Naive thymus-derived CD4-positive, alpha-beta T cell (primary cell): Measurements from ENCODE around the gene TCF7L2. TPM values are rescaled to one million over a fixed set of nuclear protein-coding genes. Genes with fewer than 3 reads are reported as not detected.

Experiments
- ATAC-seq: fragments of 150-1000 bp; cut with Tn5 transposase; 2 replicates; pipeline ENCODE4 v1.10.0; 2021; ENCODE audit warnings: mild to moderate bottlenecking, moderate library complexity
- CTCF ChIA-PET: fragments of 350-600 bp; sonication (Branson Sonifier 250); formaldehyde crosslinking; loops from one replicate; lab custom pipeline; 2021; ENCODE audit warnings: antibody characterized with exemption; lab: Charles Lee
- POLR2A ChIA-PET: fragments of 350-600 bp; sonication (Branson Sonifier 250); formaldehyde crosslinking; loops from one replicate; lab custom pipeline; 2021; ENCODE audit warnings: antibody characterized with exemption, inconsistent platforms; lab: Charles Lee
- DNase-seq, 9 donors: peaks; one replicate each; pipeline versions ENCODE4 v3.0.0 to v3.0.0-alpha.2; 2020 to 2022; ENCODE audit warnings: mixed read lengths in 1 of 9
- H3K27ac ChIP-seq: one replicate; pipeline ENCODE4 v1.7.0; 2013; ENCODE audit warnings: mild to moderate bottlenecking, low read depth, low read length, moderate library complexity
- H3K27me3 ChIP-seq, 2 donors: one replicate each; pipeline ENCODE4 v1.7.0; 2013; ENCODE audit warnings: low read length in 2 of 2, mild to moderate bottlenecking in 2 of 2, moderate library complexity in 2 of 2; ENCODE audit not compliant: control insufficient read depth in 2 of 2, insufficient read depth in 2 of 2
- H3K36me3 ChIP-seq, 3 experiments: 1 replicate in 2 of 3; 2 replicates in 1 of 3; pipeline ENCODE4 v1.7.0; 2013; ENCODE audit warnings: low read length in 3 of 3, mild to moderate bottlenecking in 3 of 3, moderate library complexity in 1 of 3; ENCODE audit not compliant: insufficient read depth in 3 of 3, control insufficient read depth in 2 of 3
- H3K4me1 ChIP-seq, 2 donors: one replicate each; pipeline ENCODE4 v1.7.0; 2013; ENCODE audit warnings: low read length in 2 of 2, mild to moderate bottlenecking in 2 of 2, moderate library complexity in 1 of 2; ENCODE audit not compliant: control insufficient read depth in 2 of 2, insufficient read depth in 2 of 2
- H3K4me3 ChIP-seq: 2 replicates; pipeline ENCODE4 v1.7.0; 2013; ENCODE audit warnings: mild to moderate bottlenecking, low read length
- H3K9me3 ChIP-seq, 3 experiments: 1 replicate in 2 of 3; 2 replicates in 1 of 3; pipeline ENCODE4 v1.7.0; 2013; ENCODE audit warnings: low read length in 3 of 3; ENCODE audit not compliant: control insufficient read depth in 2 of 3
- H3K27ac Mint-ChIP-seq, 9 donors: one replicate each; pipeline ENCODE4 v1.8.0; 2020 to 2022; ENCODE audit warnings: mixed read lengths in 9 of 9, mild to moderate bottlenecking in 8 of 9, moderate library complexity in 5 of 9, inconsistent platforms in 2 of 9
- H3K27me3 Mint-ChIP-seq, 5 donors: one replicate each; pipeline ENCODE4 v1.8.0; 2021 to 2022; ENCODE audit warnings: mixed read lengths in 5 of 5, mild to moderate bottlenecking in 1 of 5
- H3K36me3 Mint-ChIP-seq, 5 donors: one replicate each; pipeline ENCODE4 v1.8.0; 2020 to 2022; ENCODE audit warnings: mixed read lengths in 5 of 5, mild to moderate bottlenecking in 3 of 5, inconsistent platforms in 1 of 5
- H3K4me1 Mint-ChIP-seq, 7 donors: one replicate each; pipeline ENCODE4 v1.8.0; 2020 to 2022; ENCODE audit warnings: mixed read lengths in 7 of 7, mild to moderate bottlenecking in 3 of 7, inconsistent platforms in 1 of 7
- H3K4me3 Mint-ChIP-seq, 10 donors: one replicate each; pipeline ENCODE4 v1.8.0; 2020 to 2022; ENCODE audit warnings: mild to moderate bottlenecking in 10 of 10, mixed read lengths in 10 of 10, moderate library complexity in 6 of 10, inconsistent platforms in 2 of 10
- H3K9me3 Mint-ChIP-seq, 11 donors: one replicate each; pipeline ENCODE4 v1.8.0; 2020 to 2022; ENCODE audit warnings: mixed read lengths in 11 of 11, mild to moderate bottlenecking in 4 of 11, inconsistent platforms in 1 of 11, moderate library complexity in 1 of 11
- intact Hi-C, 2 donors: fragments of 100-400 bp; cut with micrococcal nuclease; formaldehyde crosslinking; loops; one replicate each; pipeline ENCODE4 v1.15.1; 2023
- polyA plus RNA-seq, 2 donors: library from polyadenylated mRNA; unstranded; fragments of 300-500 nt; fragmentation: Illumina TruSeq; gene quantifications; one replicate each; pipeline ENCODE4 v1.2.3, GENCODE V29; 2021
- total RNA-seq, 6 experiments: library from RNA in 5 of 6; stranded (reverse) in 5 of 6; gene quantifications; 1 replicate in 5 of 6; 2 replicates in 1 of 6; pipeline ENCODE4 v1.2.3 and lab custom pipeline; 2021 to 2026

TCF7L2 gene
- total and polyA plus RNA-seq, 7 experiments from 2014 or later: 0.39 to 31.4 (median 3.1) TPM

- Mint-ChIP-seq H3K36me3 (peaks cover 0 to 5% (median 4%) of the 10 kb centered on the region in 5 donors), H3K9me3 (no peaks in the 10 kb centered on the region), H3K27me3 (peaks cover 0 to 13% (median 5%) of the 10 kb centered on the region in 5 donors), H3K4me3 (no peak overlapping the region), H3K27ac (no peak overlapping the region), H3K4me1 (peaks cover 0 to 4% (median 0%) of the 10 kb centered on the region in 7 donors)
- no peaks in the 10 kb centered on the region for H3K4me1 ChIP-seq
- no peak for DNase-seq
- intact Hi-C loops: no loop called here
- H3K4me3 ChIP-seq: no peak overlapping the region
- H3K9me3 ChIP-seq: no peaks in the 10 kb centered on the region
- H3K27me3 ChIP-seq: no peaks in the 10 kb centered on the region
- H3K27ac ChIP-seq: no peak overlapping the region
- ChIA-PET CTCF (no interaction called here), POLR2A (no interaction called here)
- no peak for ATAC-seq
- no peaks in the 10 kb centered on the region for H3K36me3 ChIP-seq
Measured at GRCh38 chr10:113041841-113042750, 92.0 kb downstream of the TCF7L2 start.

GRCh38 chr10:113042868-113043267 lies 92.8 kb downstream of the TCF7L2 start:
- Mint-ChIP-seq H3K36me3 (peaks cover 0 to 5% (median 4%) of the 10 kb centered on the region in 5 donors), H3K9me3 (no peaks in the 10 kb centered on the region), H3K4me3 (no peak overlapping the region), H3K4me1 (peaks cover 0 to 4% (median 0%) of the 10 kb centered on the region in 7 donors), H3K27ac (no peak overlapping the region), H3K27me3 (peaks cover 0 to 13% (median 5%) of the 10 kb centered on the region in 5 donors)
- CTCF ChIA-PET: no interaction called here
- Histone ChIP-seq H3K9me3 (no peaks in the 10 kb centered on the region), H3K27ac (no peak overlapping the region), H3K36me3 (no peaks in the 10 kb centered on the region), H3K4me3 (no peak overlapping the region), H3K4me1 (no peaks in the 10 kb centered on the region), H3K27me3 (no peaks in the 10 kb centered on the region)
- intact Hi-C loops: no loop called here
- DNase-seq (no peak), ATAC-seq (no peak)
- POLR2A ChIA-PET: no interaction called here

GRCh38 chr10:113044016-113044755 lies 94.1 kb downstream of the TCF7L2 start:
- Mint-ChIP-seq H3K27me3 (peaks cover 0 to 13% (median 5%) of the 10 kb centered on the region in 5 donors), H3K27ac (no peak overlapping the region)

GRCh38 chr10:113045147-113046055 lies 95.4 kb downstream of the TCF7L2 start:
- Mint-ChIP-seq H3K27ac (no peak overlapping the region), H3K4me3 (no peak overlapping the region), H3K4me1 (peaks cover 0 to 14% (median 12%) of the 10 kb centered on the region in 7 donors), H3K36me3 (peaks cover 0 to 9% (median 4%) of the 10 kb centered on the region in 5 donors), H3K27me3 (peaks cover 0 to 11% (median 2%) of the 10 kb centered on the region in 5 donors), H3K9me3 (no peaks in the 10 kb centered on the region)
- intact Hi-C loops: no loop called here
- POLR2A ChIA-PET: no interaction called here
- no peak overlapping the region for H3K4me3 ChIP-seq
- no peaks in the 10 kb centered on the region for H3K27me3 ChIP-seq
- ATAC-seq (no peak), DNase-seq (no peak)
- CTCF ChIA-PET: no interaction called here
- H3K36me3 ChIP-seq: no peaks in the 10 kb centered on the region
- H3K4me1 ChIP-seq: peaks cover 3 to 5% of the 10 kb centered on the region in 2 donors
- no peak overlapping the region for H3K27ac ChIP-seq
- no peaks in the 10 kb centered on the region for H3K9me3 ChIP-seq

More at GRCh38 chr10:113044016-113044755, 94.1 kb downstream of the TCF7L2 start:
- intact Hi-C loops: no loop called here
- ChIA-PET POLR2A (no interaction called here), CTCF (no interaction called here)
- DNase-seq: no peak
- Histone ChIP-seq H3K27ac (no peak overlapping the region), H3K9me3 (no peaks in the 10 kb centered on the region), H3K36me3 (no peaks in the 10 kb centered on the region), H3K27me3 (no peaks in the 10 kb centered on the region), H3K4me1 (no peaks in the 10 kb centered on the region), H3K4me3 (no peak overlapping the region)
- ATAC-seq: no peak
- Mint-ChIP-seq H3K9me3 (no peaks in the 10 kb centered on the region), H3K4me3 (no peak overlapping the region), H3K36me3 (peaks cover 0 to 5% (median 4%) of the 10 kb centered on the region in 5 donors), H3K4me1 (peaks cover 0 to 4% (median 2%) of the 10 kb centered on the region in 7 donors)

- DNase-seq (no peak), ATAC-seq (no peak)
- Mint-ChIP-seq H3K4me3 (no peak overlapping the region), H3K9me3 (no peaks in the 10 kb centered on the region), H3K4me1 (peaks cover 4 to 32% (median 29%) of the 10 kb centered on the region in 7 donors), H3K36me3 (peaks cover 0 to 9% (median 4%) of the 10 kb centered on the region in 5 donors), H3K27me3 (peaks cover 0 to 15% (median 8%) of the 10 kb centered on the region in 5 donors), H3K27ac (no peak overlapping the region)
- no peak overlapping the region for H3K4me3 ChIP-seq
- ChIA-PET CTCF (no interaction called here), POLR2A (no interaction called here)
- intact Hi-C loops: no loop called here
- H3K27ac ChIP-seq: no peak overlapping the region
- peaks cover 15 to 18% of the 10 kb centered on the region in 2 donors for H3K4me1 ChIP-seq
- no peaks in the 10 kb centered on the region for H3K36me3 ChIP-seq
- no peaks in the 10 kb centered on the region for H3K9me3 ChIP-seq
- no peaks in the 10 kb centered on the region for H3K27me3 ChIP-seq
Measured at GRCh38 chr10:113047151-113047550, 97.1 kb downstream of the TCF7L2 start.

- Histone ChIP-seq H3K36me3 (no peaks in the 10 kb centered on the region), H3K27ac (no peak overlapping the region), H3K9me3 (no peaks in the 10 kb centered on the region), H3K4me1 (peaks cover 15 to 18% of the 10 kb centered on the region in 2 donors), H3K4me3 (no peak overlapping the region), H3K27me3 (no peaks in the 10 kb centered on the region)
- Mint-ChIP-seq H3K27ac (no peak overlapping the region), H3K36me3 (peaks cover 0 to 5% (median under 1%) of the 10 kb centered on the region in 5 donors), H3K9me3 (no peaks in the 10 kb centered on the region), H3K4me3 (no peak overlapping the region), H3K4me1 (peaks cover 4 to 32% (median 30%) of the 10 kb centered on the region in 7 donors), H3K27me3 (peaks cover 0 to 17% (median 8%) of the 10 kb centered on the region in 5 donors)
- intact Hi-C loops: no loop called here
- ChIA-PET CTCF (no interaction called here), POLR2A (no interaction called here)
- DNase-seq (no peak), ATAC-seq (no peak)
Measured at GRCh38 chr10:113047605-113047962, 97.5 kb downstream of the TCF7L2 start.
